Measurements from ENCODE around the gene YWHAG. TPM values are rescaled to one million over a fixed set of nuclear protein-coding genes. Genes with fewer than 3 reads are reported as not detected.

The YWHAG gene
- total and polyA plus RNA-seq, 9 of the 15 experiments (the other 6 are each of a cell fraction or from before 2014, with no cell fraction given), result 30.4 to 246 (median 94.5) TPM

DNA sequence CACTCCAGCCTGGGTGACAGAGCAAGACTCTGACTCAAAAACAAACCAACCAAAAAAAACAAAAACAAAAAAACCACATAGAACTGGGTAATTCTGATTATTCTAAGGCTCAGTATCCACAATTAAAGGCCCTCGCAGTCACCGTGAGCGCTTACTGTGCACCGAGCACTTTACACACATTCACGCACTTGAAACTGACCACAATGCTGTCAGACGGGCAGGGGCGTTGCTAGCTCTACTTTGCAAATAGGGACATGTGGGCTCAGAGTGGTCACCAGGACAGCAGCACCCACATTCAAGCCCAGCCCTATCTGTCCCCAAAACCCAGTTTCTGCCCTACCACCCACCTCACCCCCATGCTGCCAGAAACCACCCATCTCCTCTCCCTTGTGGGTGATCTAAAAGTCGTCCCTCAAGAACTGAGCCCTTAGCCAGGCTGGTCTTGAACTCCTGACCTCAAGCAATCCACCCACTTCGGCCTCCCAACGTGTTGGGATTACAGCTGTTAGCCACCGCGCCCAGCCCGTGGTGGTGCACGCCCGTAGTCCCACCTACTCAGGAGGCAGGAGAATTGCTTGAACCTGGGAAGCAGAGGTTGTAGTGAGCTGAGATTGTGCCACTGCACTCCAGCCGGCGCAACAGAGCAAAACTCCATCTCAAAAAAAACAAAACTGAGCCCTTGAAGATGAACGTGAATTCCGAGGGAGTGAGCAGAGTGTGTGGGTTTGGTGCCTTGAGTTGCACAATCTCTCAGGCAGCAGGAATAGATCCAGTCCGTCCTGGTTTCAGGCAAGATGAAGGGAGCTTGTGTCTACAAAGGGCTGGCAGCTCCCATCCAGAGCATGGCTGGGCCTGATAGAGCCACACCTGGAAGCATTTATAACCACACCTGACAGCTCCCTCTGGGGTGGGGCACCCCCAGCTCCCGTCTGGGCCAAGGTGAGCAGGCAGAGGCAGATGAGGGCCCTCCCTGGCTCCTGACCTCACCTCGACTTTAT is 61.7 kb downstream of the YWHAG start:
- Histone ChIP-seq H3K4me1 (replicated peaks in 1 of 2; ENCODE audit: control insufficient read depth in 2 of 2, insufficient read depth in 2 of 2, low read length in 2 of 2) (peaks cover 17 to 37% of the 10 kb centered on the region in 2 experiments), H3K9me1 (ENCODE audit: control insufficient read depth, insufficient read depth, low read length) (no peaks in the 10 kb centered on the region), H3K4me3 (no peak overlapping the region), H3K4me2 (ENCODE audit: insufficient read depth, low read length) (no peak overlapping the region), H3K27ac (ENCODE audit: extremely low read depth, low read depth, low read length) (no peak overlapping the region), H3K36me3 (ENCODE audit: control insufficient read depth, insufficient read depth, low read length) (no peaks in the 10 kb centered on the region), H3K27me3 (ENCODE audit: control insufficient read depth in 2 of 2, insufficient read depth in 2 of 2, low read length in 2 of 2) (no peaks in the 10 kb centered on the region), H3K9ac (ENCODE audit: insufficient read depth in 1 of 2, low read depth in 2 of 2, low read length in 2 of 2) (peak overlapping the region in 1 of 2 experiments; percentile 75; a peak in 1 of 4 replicates), H2AFZ (ENCODE audit: low read depth, low read length) (peak overlapping the region; percentile 34; the same call in 1 of the 2 replicates), H3K9me3 (replicated peaks; ENCODE audit: control insufficient read depth, insufficient read depth, low read depth, low read length) (no peaks in the 10 kb centered on the region), H3K79me2 (ENCODE audit: control insufficient read depth, insufficient read depth, low read length) (no peaks in the 10 kb centered on the region), H4K20me1 (replicated peaks; ENCODE audit: control insufficient read depth, insufficient read depth, low read length) (no peaks in the 10 kb centered on the region)
- FAIRE-seq (peak; percentile 32), DNase-seq (ENCODE audit: extremely low read depth in 1 of 4, low spot score in 3 of 4) (no peak), ATAC-seq (no peak)
- WGBS (ENCODE audit: insufficient coverage, low coverage, missing lambda C conversion rate), result 40% methylated on average over 22 of the region's 22 CpGs
- TF ChIP-seq KLF1 (tag; IDR thresholded peaks at IDR 0.05), result 0 out of 2 replicates have a peak, but pooled peaks have one; percentile 29
- no peak for TF ChIP-seq SRSF9 (IDR thresholded peaks at IDR 0.05; ENCODE audit: borderline replicate concordance, low read depth, low read length)
- TF ChIP-seq CEBPB (tag; IDR thresholded peaks at IDR 0.05), result peak; percentile 83
- TF ChIP-seq, protein P1, sequence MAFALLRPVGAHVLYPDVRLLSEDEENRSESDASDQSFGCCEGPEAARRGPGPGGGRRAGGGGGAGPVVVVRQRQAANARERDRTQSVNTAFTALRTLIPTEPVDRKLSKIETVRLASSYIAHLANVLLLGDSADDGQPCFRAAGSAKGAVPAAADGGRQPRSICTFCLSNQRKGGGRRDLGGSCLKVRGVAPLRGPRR (CRISPR knock-in tag; IDR thresholded peaks at IDR 0.05), result no peak
- peak; percentile 48 for TF ChIP-seq ZFP36 (IDR thresholded peaks at IDR 0.05; ENCODE audit: low read depth, low read length, partially characterized antibody)
- TF ChIP-seq CEBPG (CRISPR knock-in tag; IDR thresholded peaks at IDR 0.05), result peak; percentile 61; the same call in 1 of the 2 replicates
- TF ChIP-seq CEBPG (tag; conservative IDR thresholded peaks at IDR 0.05 in 1 of 2, IDR thresholded peaks at IDR 0.05 in 1 of 2), result no peak
- 0 out of 2 replicates have a peak, but pooled peaks have one; percentile 4 for TF ChIP-seq TAL1 (IDR thresholded peaks at IDR 0.05)
- intact Hi-C loops (cut with micrococcal nuclease), result no loop called here
- POLR2A ChIA-PET, result interaction anchor here (0.6 to 1.0 kb wide), 3 partner anchors 10 to 66 kb away, joined by 3 read pairs; no protein-coding TSS in a partner anchor
- in situ Hi-C loops (cut with MboI), result no loop called here
- CTCF ChIA-PET (ENCODE audit: low intra/inter-chr PET ratio), result no interaction called here
- BruUV-seq (replicated peaks), result no TSS peak
